Measurements from ENCODE around the gene SMIM30. TPM values are rescaled to one million over a fixed set of nuclear protein-coding genes. Genes with fewer than 3 reads are reported as not detected.

Gene SMIM30
- total RNA-seq, 1 donor from 2014 or later, result 33.6 TPM

DNA sequence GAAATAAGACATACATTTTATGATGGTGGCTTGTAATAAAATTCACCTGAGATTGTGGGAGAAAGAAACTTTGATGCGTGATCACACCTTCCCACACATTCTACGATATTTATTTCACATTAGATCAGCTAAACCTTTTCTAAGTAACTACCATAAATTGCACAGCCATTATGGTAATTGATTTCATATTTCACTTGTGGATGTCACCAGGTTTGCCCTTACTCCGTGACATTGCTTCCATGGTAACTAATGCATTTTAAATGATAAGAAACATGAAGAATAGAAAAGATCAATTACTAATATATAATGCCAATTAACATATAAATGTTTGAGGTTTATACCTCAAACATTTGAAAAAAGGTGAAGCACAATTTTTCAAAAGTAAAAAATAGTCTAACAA is 35.8 kb upstream of the SMIM30 start:
- no peak for TF ChIP-seq CTCF (IDR thresholded peaks at IDR 0.05)
- no peaks in the 10 kb centered on the region for H3K9me3 Mint-ChIP-seq (ENCODE audit: low read depth)
- no peak for DNase-seq (ENCODE audit: low spot score)
- H3K36me3 Mint-ChIP-seq (ENCODE audit: low read depth), result no peaks in the 10 kb centered on the region
- H3K27ac Mint-ChIP-seq (ENCODE audit: unreplicated experiment), result no peak overlapping the region
- no peak overlapping the region for H3K4me3 Mint-ChIP-seq (ENCODE audit: unreplicated experiment)
- H3K27me3 Mint-ChIP-seq (ENCODE audit: low read depth), result peaks cover 51% of the 10 kb centered on the region
- H3K4me1 Mint-ChIP-seq (ENCODE audit: low read depth), result no peaks in the 10 kb centered on the region

GRCh38 chr7:113144817-113145216 is 26.5 kb upstream of the SMIM30 start:
- Mint-ChIP-seq H3K4me1 (ENCODE audit: low read depth) (no peaks in the 10 kb centered on the region), H3K36me3 (ENCODE audit: low read depth) (peaks cover 2% of the 10 kb centered on the region), H3K27ac (ENCODE audit: unreplicated experiment) (no peak overlapping the region), H3K27me3 (ENCODE audit: low read depth) (peaks cover 45% of the 10 kb centered on the region), H3K4me3 (ENCODE audit: unreplicated experiment) (no peak overlapping the region), H3K9me3 (ENCODE audit: low read depth) (no peaks in the 10 kb centered on the region)
- no peak for DNase-seq (ENCODE audit: low spot score)
- TF ChIP-seq CTCF (IDR thresholded peaks at IDR 0.05), result no peak

DNA sequence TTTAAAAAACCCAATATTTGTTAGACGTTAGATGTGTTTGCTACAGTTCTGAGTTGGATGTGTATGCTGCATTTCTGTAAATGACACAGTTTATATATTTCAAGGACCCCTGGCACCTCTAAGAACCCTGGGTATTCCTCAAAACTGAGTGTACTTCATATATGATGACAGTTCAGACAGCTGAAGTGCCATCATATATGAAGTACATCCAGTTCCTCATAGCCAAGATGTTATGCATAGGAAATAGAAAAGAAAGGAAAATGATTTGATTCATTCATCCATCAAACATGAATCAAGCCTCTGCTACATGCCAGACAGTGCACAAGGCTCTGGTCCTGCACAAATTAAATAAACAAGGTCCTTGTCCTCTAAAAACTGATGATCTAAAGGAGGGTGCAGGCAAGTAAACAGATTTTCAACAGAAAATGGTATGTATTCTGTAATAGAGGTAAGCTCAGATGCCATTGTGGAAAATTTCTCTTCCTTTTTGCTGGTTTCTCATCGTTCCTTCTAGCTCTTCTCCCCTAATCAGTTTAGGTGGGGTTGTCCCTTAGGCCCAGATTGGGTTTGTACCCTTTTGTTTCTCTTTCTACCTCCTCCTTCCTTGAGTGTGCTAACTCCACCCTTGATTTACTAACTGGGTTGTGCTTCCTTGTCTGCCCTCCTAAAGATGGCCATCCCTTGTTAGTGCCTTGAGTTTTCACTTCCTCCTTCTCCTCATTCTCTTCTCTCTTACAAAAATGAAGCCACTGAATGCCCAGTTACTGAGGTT is 25.3 kb upstream of the SMIM30 start:
- TF ChIP-seq CTCF (IDR thresholded peaks at IDR 0.05), result no peak
- Mint-ChIP-seq H3K27me3 (ENCODE audit: low read depth) (peaks cover 38% of the 10 kb centered on the region), H3K4me1 (ENCODE audit: low read depth) (no peaks in the 10 kb centered on the region), H3K4me3 (ENCODE audit: unreplicated experiment) (no peak overlapping the region), H3K9me3 (ENCODE audit: low read depth) (no peaks in the 10 kb centered on the region), H3K36me3 (ENCODE audit: low read depth) (no peaks in the 10 kb centered on the region), H3K27ac (ENCODE audit: unreplicated experiment) (no peak overlapping the region)
- no peak for DNase-seq (ENCODE audit: low spot score)

- Mint-ChIP-seq H3K36me3 (ENCODE audit: low read depth) (no peaks in the 10 kb centered on the region), H3K9me3 (ENCODE audit: low read depth) (no peaks in the 10 kb centered on the region), H3K4me3 (ENCODE audit: unreplicated experiment) (no peak overlapping the region), H3K27me3 (ENCODE audit: low read depth) (peaks cover 35% of the 10 kb centered on the region), H3K4me1 (ENCODE audit: low read depth) (no peaks in the 10 kb centered on the region), H3K27ac (ENCODE audit: unreplicated experiment) (no peak overlapping the region)
- TF ChIP-seq CTCF (IDR thresholded peaks at IDR 0.05), result no peak
- DNase-seq (ENCODE audit: low spot score), result no peak
Measured at GRCh38 chr7:113142385-113143119, 24.2 kb upstream of the SMIM30 start.

GRCh38 chr7:113141803-113142202 is 23.4 kb upstream of the SMIM30 start:
- Mint-ChIP-seq H3K36me3 (ENCODE audit: low read depth) (no peaks in the 10 kb centered on the region), H3K4me3 (ENCODE audit: unreplicated experiment) (no peak overlapping the region), H3K4me1 (ENCODE audit: low read depth) (no peaks in the 10 kb centered on the region), H3K27me3 (ENCODE audit: low read depth) (peaks cover 35% of the 10 kb centered on the region), H3K9me3 (ENCODE audit: low read depth) (no peaks in the 10 kb centered on the region), H3K27ac (ENCODE audit: unreplicated experiment) (no peak overlapping the region)
- DNase-seq (ENCODE audit: low spot score), result no peak
- TF ChIP-seq CTCF (IDR thresholded peaks at IDR 0.05), result no peak
